Caco-2 (cell line): Measurements from ENCODE around the gene ZNF787. TPM values are rescaled to one million over a fixed set of nuclear protein-coding genes. Genes with fewer than 3 reads are reported as not detected.
A peak's percentile ranks its signal among the peaks of the same experiment; 100 is the strongest.

Source experiments
- BruUV-seq: library from RNA; stranded (reverse); fragments of 400-500 nt; replicated peaks from 2 replicates; lab custom pipeline; 2021; lab: Mats Ljungman, UMichigan
- CTCF ChIA-PET: fragments of 300-600 bp; sonication (Branson Sonifier 250); formaldehyde crosslinking; loops from one replicate; lab custom pipeline; 2022; ENCODE audit warnings: antibody characterized with exemption; lab: Charles Lee
- POLR2A ChIA-PET: fragments of 300-600 bp; sonication (Branson Sonifier 250); formaldehyde crosslinking; loops from one replicate; lab custom pipeline; 2022; ENCODE audit warnings: antibody characterized with exemption; lab: Charles Lee
- DNase-seq, 2 experiments: peaks; one replicate each; pipeline versions ENCODE4 v3.0.0 to v3.0.0-alpha.2; 2020 to 2022
- H3K27me3 ChIP-seq: replicated peaks from 2 replicates; pipeline ENCODE4 v1.6.0; 2011; ENCODE audit warnings: low read length; ENCODE audit not compliant: control insufficient read depth, insufficient read depth
- H3K36me3 ChIP-seq: 2 replicates; pipeline ENCODE4 v1.5.1; 2011; ENCODE audit warnings: low read length; ENCODE audit not compliant: control insufficient read depth, insufficient read depth
- H3K4me1 ChIP-seq: fragments of 250-450 bp; sonication (Bioruptor Pico); 2 replicates; pipeline ENCODE4 v1.5.1; 2020; ENCODE audit warnings: mild to moderate bottlenecking
- H3K4me3 ChIP-seq: 2 replicates; pipeline ENCODE4 v1.5.1; 2011; ENCODE audit warnings: low read depth, mild to moderate bottlenecking, control low read depth, low read length
- H3K9me3 ChIP-seq: fragments of 250-450 bp; sonication (Bioruptor Pico); 2 replicates; pipeline ENCODE4 v1.5.1; 2020; ENCODE audit warnings: mild to moderate bottlenecking, moderate library complexity
- H3K27ac Mint-ChIP-seq: one replicate; pipeline ENCODE4 v1.8.0; 2022; ENCODE audit warnings: mixed read lengths; ENCODE audit not compliant: unreplicated experiment
- H3K27me3 Mint-ChIP-seq: one replicate; pipeline ENCODE4 v1.8.0; 2022; ENCODE audit warnings: mixed read lengths; ENCODE audit not compliant: insufficient read depth, unreplicated experiment
- H3K36me3 Mint-ChIP-seq: one replicate; pipeline ENCODE4 v1.8.0; 2022; ENCODE audit warnings: mild to moderate bottlenecking, mixed read lengths; ENCODE audit not compliant: insufficient read depth, unreplicated experiment
- H3K4me1 Mint-ChIP-seq: one replicate; pipeline ENCODE4 v1.8.0; 2022; ENCODE audit warnings: low read depth, mixed read lengths; ENCODE audit not compliant: unreplicated experiment
- H3K4me3 Mint-ChIP-seq: one replicate; pipeline ENCODE4 v1.8.0; 2022; ENCODE audit warnings: mild to moderate bottlenecking, moderate library complexity, mixed read lengths; ENCODE audit not compliant: unreplicated experiment
- H3K9me3 Mint-ChIP-seq: one replicate; pipeline ENCODE4 v1.8.0; 2022; ENCODE audit warnings: mixed read lengths; ENCODE audit not compliant: unreplicated experiment
- intact Hi-C: fragments of 100-400 bp; cut with micrococcal nuclease; formaldehyde crosslinking; loops from one replicate; pipeline ENCODE4 v1.10.0; 2022; ENCODE audit not compliant: unreplicated experiment
- total RNA-seq: library from RNA; stranded (reverse); gene quantifications from 2 replicates; pipeline ENCODE4 v1.2.3, GENCODE V29; 2022
- TF ChIP-seq, protein P1 (sequence below), 2 experiments: fragments of 200-600 bp in 1 of 2; IDR thresholded peaks; 1 replicate in 1 of 2; 2 replicates in 1 of 2; pipeline versions ENCODE4 v1.5.1 to v1.8.0; 2011 to 2022; ENCODE audit warnings: antibody characterized with exemption in 1 of 2, control low read depth in 1 of 2, inconsistent platforms in 1 of 2, low read depth in 1 of 2, low read length in 1 of 2, mild to moderate bottlenecking in 1 of 2, moderate library complexity in 1 of 2; ENCODE audit not compliant: insufficient read depth in 1 of 2, severe bottlenecking in 1 of 2, unreplicated experiment in 1 of 2

ZNF787 gene
- total RNA-seq, 1 experiment from 2014 or later = 60.0 TPM

DNA sequence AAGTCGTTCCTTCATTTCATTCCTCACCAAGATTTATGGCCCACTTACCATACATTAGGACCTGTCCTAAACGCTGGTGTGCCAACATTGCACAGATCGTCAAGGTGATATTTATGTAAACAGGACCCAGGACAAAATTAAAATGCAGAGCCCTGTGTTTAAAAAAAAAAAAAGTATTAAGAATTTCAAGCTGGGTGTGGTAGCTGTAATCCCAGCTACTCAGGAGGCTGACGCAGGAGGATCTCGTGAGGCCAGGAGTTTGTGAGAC lies 13.5 kb upstream of the ZNF787 start:
- Mint-ChIP-seq H3K27ac (peak overlapping the region; percentile 86), H3K36me3 (peaks cover under 1% of the 10 kb centered on the region), H3K9me3 (peaks cover 6% of the 10 kb centered on the region), H3K27me3 (no peaks in the 10 kb centered on the region), H3K4me1 (peaks cover 30% of the 10 kb centered on the region), H3K4me3 (peak overlapping the region; percentile 12)
- H3K4me1 ChIP-seq = peaks cover 18% of the 10 kb centered on the region
- TF ChIP-seq, protein P1, sequence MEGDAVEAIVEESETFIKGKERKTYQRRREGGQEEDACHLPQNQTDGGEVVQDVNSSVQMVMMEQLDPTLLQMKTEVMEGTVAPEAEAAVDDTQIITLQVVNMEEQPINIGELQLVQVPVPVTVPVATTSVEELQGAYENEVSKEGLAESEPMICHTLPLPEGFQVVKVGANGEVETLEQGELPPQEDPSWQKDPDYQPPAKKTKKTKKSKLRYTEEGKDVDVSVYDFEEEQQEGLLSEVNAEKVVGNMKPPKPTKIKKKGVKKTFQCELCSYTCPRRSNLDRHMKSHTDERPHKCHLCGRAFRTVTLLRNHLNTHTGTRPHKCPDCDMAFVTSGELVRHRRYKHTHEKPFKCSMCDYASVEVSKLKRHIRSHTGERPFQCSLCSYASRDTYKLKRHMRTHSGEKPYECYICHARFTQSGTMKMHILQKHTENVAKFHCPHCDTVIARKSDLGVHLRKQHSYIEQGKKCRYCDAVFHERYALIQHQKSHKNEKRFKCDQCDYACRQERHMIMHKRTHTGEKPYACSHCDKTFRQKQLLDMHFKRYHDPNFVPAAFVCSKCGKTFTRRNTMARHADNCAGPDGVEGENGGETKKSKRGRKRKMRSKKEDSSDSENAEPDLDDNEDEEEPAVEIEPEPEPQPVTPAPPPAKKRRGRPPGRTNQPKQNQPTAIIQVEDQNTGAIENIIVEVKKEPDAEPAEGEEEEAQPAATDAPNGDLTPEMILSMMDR (IDR thresholded peaks at IDR 0.05; ENCODE audit: insufficient read depth in 1 of 2, low read depth in 1 of 2, low read length in 1 of 2, severe bottlenecking in 1 of 2, unreplicated experiment in 1 of 2) = no peak
- POLR2A ChIA-PET = no interaction called here
- BruUV-seq = no TSS peak
- no peaks in the 10 kb centered on the region for H3K36me3 ChIP-seq
- H3K9me3 ChIP-seq = no peaks in the 10 kb centered on the region
- CTCF ChIA-PET = no interaction called here
- intact Hi-C loops = no loop called here
- no peaks in the 10 kb centered on the region for H3K27me3 ChIP-seq
- no peak overlapping the region for H3K4me3 ChIP-seq
- no peak for DNase-seq

DNA sequence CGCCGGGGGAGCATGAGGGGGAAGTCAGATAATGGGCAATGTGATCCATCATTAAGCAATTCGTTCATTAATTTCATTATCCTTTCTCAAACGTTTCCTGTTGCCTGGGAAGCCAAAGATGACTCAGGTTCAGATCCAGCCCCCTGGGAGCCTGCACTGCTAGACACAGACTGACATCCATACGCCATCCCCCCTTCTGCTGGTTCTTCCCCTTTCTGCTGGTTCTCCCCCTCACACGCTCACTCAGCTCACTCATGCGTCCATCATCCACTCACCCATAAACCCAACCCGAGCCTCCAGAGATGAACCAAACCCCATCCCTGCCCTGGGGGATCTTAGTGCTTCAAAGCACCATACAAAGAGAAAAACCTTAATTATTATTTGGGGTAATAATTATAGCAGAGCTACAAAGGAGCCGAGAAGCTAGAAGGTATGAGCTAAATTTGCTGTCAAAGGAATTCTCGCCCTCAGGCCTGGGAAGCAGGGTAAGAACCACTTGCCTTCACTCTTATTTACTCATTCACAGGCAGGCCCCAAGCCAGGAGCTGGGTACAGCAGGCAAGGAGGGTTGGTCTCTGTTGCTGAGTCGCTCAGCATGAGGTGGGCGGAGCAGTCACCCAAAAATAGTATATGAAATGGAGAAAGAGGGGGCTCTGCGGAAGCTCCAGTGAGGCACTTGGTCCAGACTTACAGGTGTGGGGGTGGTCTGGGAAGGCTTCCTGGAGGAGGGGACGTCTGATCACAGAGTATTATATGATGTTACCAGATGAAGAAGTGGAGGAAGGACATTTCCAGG lies 13.0 kb upstream of the ZNF787 start:
- intact Hi-C loops = no loop called here
- peak in 1 of 2 experiments; percentile 65 for DNase-seq
- BruUV-seq = TSS peak; percentile 59
- no peaks in the 10 kb centered on the region for H3K27me3 Mint-ChIP-seq
- Histone ChIP-seq H3K9me3 (no peaks in the 10 kb centered on the region), H3K4me3 (no peak overlapping the region), H3K27me3 (no peaks in the 10 kb centered on the region), H3K4me1 (peaks cover 18% of the 10 kb centered on the region), H3K36me3 (no peaks in the 10 kb centered on the region)
- ChIA-PET POLR2A (no interaction called here), CTCF (no interaction called here)
- peak overlapping the region; percentile 12 for H3K4me3 Mint-ChIP-seq
- TF ChIP-seq, protein P1 (IDR thresholded peaks at IDR 0.05; ENCODE audit: insufficient read depth in 1 of 2, low read depth in 1 of 2, low read length in 1 of 2, severe bottlenecking in 1 of 2, unreplicated experiment in 1 of 2) = no peak
- peaks cover 6% of the 10 kb centered on the region for H3K9me3 Mint-ChIP-seq
- no peaks in the 10 kb centered on the region for H3K36me3 Mint-ChIP-seq
- H3K4me1 Mint-ChIP-seq = peaks cover 24% of the 10 kb centered on the region
- H3K27ac Mint-ChIP-seq = peak overlapping the region; percentile 86

DNA sequence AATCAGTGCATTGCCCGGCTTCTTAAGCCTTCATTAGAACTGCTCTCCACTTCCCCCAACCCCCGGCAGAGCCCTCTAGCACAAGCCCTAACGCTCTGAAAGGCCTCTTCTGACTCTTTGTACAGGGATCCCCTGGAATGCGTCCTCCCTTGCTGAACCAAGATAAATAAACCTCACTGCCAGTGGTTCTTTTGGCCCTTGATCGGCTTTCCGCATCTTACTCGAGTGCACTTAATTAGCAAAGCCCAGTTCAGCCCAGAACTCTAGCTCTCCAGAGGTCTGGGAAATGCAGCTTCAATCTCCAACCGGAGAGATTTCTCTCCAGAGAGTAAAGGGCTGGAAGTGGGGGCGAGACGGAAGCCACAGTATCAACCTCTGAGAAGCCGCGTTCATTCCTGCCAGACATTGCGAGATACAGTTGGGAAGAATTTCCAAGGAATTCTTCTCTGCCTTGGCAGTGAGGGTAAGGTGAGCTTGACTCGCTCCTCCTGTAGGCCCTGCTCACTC lies 11.3 kb upstream of the ZNF787 start:
- ChIA-PET CTCF (no interaction called here), POLR2A (interaction anchor here (1.1 kb wide), 1 partner anchor 10 kb away, joined by 3 read pairs; no protein-coding TSS in a partner anchor)
- Mint-ChIP-seq H3K9me3 (peaks cover 6% of the 10 kb centered on the region), H3K27ac (peak overlapping the region; percentile 88), H3K4me3 (peak overlapping the region; percentile 38), H3K36me3 (no peaks in the 10 kb centered on the region), H3K4me1 (peaks cover 22% of the 10 kb centered on the region), H3K27me3 (no peaks in the 10 kb centered on the region)
- H3K27me3 ChIP-seq = no peaks in the 10 kb centered on the region
- H3K36me3 ChIP-seq = no peaks in the 10 kb centered on the region
- TF ChIP-seq, protein P1 (IDR thresholded peaks at IDR 0.05; ENCODE audit: insufficient read depth in 1 of 2, low read depth in 1 of 2, low read length in 1 of 2, severe bottlenecking in 1 of 2, unreplicated experiment in 1 of 2) = no peak
- intact Hi-C loops = loop anchor here (1.0 kb wide), 1 partner anchor 8 kb away; no protein-coding TSS in a partner anchor
- H3K9me3 ChIP-seq = no peaks in the 10 kb centered on the region
- BruUV-seq = no TSS peak
- peaks cover 18% of the 10 kb centered on the region for H3K4me1 ChIP-seq
- no peak overlapping the region for H3K4me3 ChIP-seq
- DNase-seq = peak; percentile 53 to 61
